22Rv1 (cell line): ENCODE measurements around the gene CPNE2.

Experiments
- CTCF ChIP-seq: fragments of 450-650 bp; IDR thresholded peaks from 2 replicates; pipeline ENCODE4 v1.5.1; 2017; ENCODE audit warnings: mild to moderate bottlenecking
- ZFX ChIP-seq: fragments of 450-650 bp; IDR thresholded peaks from 2 replicates; pipeline ENCODE4 v1.6.1; 2017; ENCODE audit warnings: antibody characterized with exemption, borderline replicate concordance

- TF ChIP-seq CTCF (no peak), ZFX (no peak)
Measured at GRCh38 chr16:57179215-57179828, 86.9 kb downstream of the CPNE2 start.
